Activated CD8-positive, alpha-beta memory T cell treated with anti-CD3 and anti-CD28 coated beads, Interleukin-2, amount 50 U/mL, for 1 hour (primary cell): ENCODE measurements around the gene PSMF1.
"Not testable (repeated sequence)": the region's sequence is repeated elsewhere in the genome, so short reads cannot be mapped to it uniquely, and the experiment has no call there.

Experiments
- DNase-seq: peaks from one replicate; pipeline ENCODE4 v3.0.0-alpha.2; 2020; ENCODE audit errors: extremely low read depth

The PSMF1 gene

GRCh38 chr20:1214838-1215261 lies 96.4 kb downstream of the PSMF1 start:
- DNase-seq: no peak

DNA sequence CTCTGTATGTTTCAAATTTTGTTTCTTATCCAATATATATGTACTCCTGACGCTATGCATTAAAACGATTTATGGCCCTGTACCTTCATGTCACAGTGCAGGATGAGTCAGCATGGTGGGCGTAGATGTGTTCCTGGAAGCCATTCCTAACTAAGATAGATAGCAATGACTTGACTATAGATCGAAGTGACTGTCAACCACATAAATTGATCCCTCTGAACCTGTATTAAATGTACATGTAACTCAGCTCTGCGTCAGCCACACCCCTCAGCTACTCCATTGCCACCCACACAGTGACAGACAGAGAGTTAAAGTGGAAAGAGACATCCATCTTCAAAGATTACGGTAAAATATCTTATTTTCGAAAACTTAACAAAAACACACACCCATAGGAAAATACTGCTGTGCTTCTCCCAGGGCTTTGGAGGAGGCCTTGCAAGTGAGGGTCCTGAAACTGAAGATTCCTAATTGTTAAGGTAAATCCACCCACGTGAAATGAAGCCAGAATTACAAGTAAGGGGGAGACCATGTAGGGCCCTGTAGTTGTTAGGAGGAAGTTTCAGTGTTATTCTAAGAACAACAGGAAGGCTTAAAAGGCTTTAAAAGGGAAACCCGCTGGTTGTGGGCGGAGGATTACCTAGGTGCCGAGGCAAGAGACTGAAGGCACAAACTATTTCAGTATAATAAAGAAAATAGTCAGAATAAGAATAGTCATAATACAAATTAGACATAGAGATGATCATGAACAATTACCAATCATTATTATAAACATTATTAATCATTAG lies 97.2 kb downstream of the PSMF1 start:
- DNase-seq: no peak

DNA sequence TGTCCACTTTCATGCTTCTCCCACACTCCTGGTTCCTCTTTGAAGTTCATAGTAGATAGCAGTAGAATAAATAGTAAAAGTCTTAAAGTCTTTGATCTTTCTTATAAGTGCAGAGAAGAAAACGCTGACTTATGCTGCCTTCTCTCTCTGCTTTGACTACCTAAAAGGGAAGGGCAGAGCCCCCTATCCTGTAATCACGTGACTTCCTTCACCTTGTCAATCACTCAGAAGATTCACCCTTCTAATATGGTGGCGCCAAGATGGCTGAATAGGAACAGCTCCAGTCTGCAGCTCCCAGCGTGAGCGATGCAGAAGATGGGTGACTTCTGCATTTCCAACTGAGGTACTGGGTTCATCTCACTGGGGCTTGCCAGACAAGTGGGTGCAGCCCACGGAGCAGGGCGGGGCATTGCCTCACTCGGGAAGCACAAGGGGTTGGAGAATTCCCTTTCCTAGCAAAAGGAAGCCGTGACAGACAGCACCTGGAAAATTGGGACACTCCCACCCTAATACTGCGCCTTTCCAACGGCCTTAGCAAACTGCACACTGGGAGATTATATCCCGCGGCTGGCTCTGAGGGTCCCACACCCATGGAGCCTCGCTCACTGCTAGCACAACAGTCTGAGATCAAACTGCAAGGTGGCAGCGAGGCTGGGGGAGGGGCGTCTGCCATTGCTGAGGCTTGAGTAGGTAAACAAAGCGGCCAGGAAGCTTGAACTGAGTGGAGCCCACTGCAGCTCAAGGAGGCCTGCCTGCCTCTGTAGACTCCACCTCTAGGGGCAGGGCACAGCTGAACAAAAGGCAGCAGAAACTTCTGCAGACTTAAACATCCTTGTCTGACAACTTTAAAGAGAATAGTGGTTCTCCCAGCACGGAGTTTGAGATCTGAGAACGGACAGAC lies 98.4 kb downstream of the PSMF1 start:
- DNase-seq: not testable (repeated sequence)
